ENCODE measurements around the gene NADSYN1. TPM values are rescaled to one million over a fixed set of nuclear protein-coding genes. Genes with fewer than 3 reads are reported as not detected.

The NADSYN1 gene
- total and polyA plus RNA-seq, 4 experiments from 2014 or later = 35.9 to 243 (median 136) TPM

DNA sequence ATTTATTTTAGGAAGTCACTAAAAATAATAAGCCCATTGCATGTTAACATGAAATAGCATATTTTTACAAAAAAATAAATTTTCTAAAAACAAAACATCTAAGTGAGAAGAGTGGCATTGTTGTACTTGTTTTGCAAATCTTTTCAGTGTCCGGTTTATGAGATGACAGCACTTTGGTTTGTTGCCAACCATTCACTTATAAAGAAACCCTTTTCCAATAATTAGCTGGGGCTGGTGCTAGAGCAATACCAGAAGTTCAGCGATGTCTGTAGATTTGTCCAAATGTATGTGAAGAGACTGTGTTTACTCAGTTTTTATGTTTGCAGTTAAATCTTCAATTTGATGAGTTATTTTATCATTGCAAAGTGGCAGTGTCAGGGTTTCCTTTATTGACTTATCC lies 52.0 kb downstream of the NADSYN1 start:
- H3K4me3 ChIP-seq (ENCODE audit: low read length in 2 of 2) = no peak overlapping the region
- H3K27ac ChIP-seq (ENCODE audit: low read depth, low read length) = no peak overlapping the region
- H3K27me3 ChIP-seq (ENCODE audit: insufficient read depth, low read length) = no peaks in the 10 kb centered on the region
- Mint-ChIP-seq H3K36me3 (peaks cover 55 to 68% of the 10 kb centered on the region in 2 donors), H3K27me3 (no peaks in the 10 kb centered on the region), H3K9me3 (peaks cover 7 to 52% (median 44%) of the 10 kb centered on the region in 8 donors), H3K27ac (no peak overlapping the region), H3K4me3 (no peak overlapping the region), H3K4me1 (no peaks in the 10 kb centered on the region)
- intact Hi-C loops (cut with micrococcal nuclease) = no loop called here
- H3K36me3 ChIP-seq (ENCODE audit: insufficient read depth, low read length) = peaks cover 29% of the 10 kb centered on the region
- H3K9me3 ChIP-seq (ENCODE audit: control insufficient read depth in 1 of 2, low read length in 2 of 2) = peaks cover 0 to 5% of the 10 kb centered on the region in 2 donors
- no peaks in the 10 kb centered on the region for H3K4me1 ChIP-seq (ENCODE audit: insufficient read depth, low read length)
- ChIA-PET POLR2A (ENCODE audit: partially characterized antibody) (no interaction called here), CTCF (ENCODE audit: partially characterized antibody) (no interaction called here)
- no peak for DNase-seq

DNA sequence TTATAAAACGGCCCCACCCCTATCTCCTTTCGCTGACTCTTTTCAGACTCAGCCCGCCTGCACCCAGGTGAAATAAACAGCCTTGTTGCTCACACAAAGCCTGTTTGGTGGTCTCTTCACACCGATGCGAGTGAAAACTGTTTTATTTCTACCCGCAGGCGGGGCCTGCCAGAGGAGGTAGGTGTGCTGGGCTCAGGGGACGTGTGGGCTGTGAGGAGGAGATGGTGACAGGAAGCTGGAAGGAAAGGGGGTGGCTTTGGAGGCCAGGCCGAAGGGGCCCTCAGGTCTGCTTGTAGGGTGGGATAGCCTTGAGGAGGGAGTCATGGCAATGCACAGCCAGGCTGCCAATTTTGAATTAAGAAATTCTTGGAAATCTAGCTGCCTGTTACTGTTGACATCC lies 52.8 kb downstream of the NADSYN1 start:
- no peak overlapping the region for H3K27ac Mint-ChIP-seq

DNA sequence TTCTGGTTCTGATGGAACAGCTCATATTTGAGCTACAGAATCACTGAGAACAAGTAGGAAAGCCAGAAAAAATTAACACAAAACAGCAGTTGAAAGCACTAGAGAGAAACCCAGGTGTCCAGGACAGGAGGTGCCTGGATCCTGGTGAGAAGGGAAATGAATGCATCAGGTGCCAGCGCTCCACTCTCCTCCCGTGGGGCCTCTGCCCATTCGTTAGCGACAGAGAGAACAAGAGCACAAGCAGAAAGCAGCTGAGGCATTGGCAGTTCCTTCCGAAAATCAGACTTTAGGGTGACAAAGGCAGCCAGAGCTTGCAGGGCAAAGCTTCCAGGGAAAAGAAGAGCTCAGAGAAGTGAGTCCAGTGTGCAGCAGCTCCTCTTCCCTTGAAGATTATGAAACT lies 54.1 kb downstream of the NADSYN1 start:
- Histone ChIP-seq H3K27ac (ENCODE audit: low read depth, low read length) (no peak overlapping the region), H3K9me3 (ENCODE audit: control insufficient read depth in 1 of 2, low read length in 2 of 2) (peaks cover 0 to 10% of the 10 kb centered on the region in 2 donors), H3K36me3 (ENCODE audit: insufficient read depth, low read length) (peaks cover 8% of the 10 kb centered on the region), H3K27me3 (ENCODE audit: insufficient read depth, low read length) (no peaks in the 10 kb centered on the region), H3K4me1 (ENCODE audit: insufficient read depth, low read length) (no peaks in the 10 kb centered on the region), H3K4me3 (ENCODE audit: low read length in 2 of 2) (no peak overlapping the region)
- CTCF ChIA-PET (ENCODE audit: partially characterized antibody) = no interaction called here
- no peaks in the 10 kb centered on the region for H3K4me1 Mint-ChIP-seq
- no peak for DNase-seq
- no peak overlapping the region for H3K4me3 Mint-ChIP-seq
- peaks cover 7 to 70% (median 56%) of the 10 kb centered on the region in 8 donors for H3K9me3 Mint-ChIP-seq
- H3K27me3 Mint-ChIP-seq = no peaks in the 10 kb centered on the region
- peaks cover 44 to 56% of the 10 kb centered on the region in 2 donors for H3K36me3 Mint-ChIP-seq
- POLR2A ChIA-PET (ENCODE audit: partially characterized antibody) = no interaction called here
- no peak overlapping the region for H3K27ac Mint-ChIP-seq
- intact Hi-C loops (cut with micrococcal nuclease) = no loop called here

More for the DNA sequence above, 52.8 kb downstream of the NADSYN1 start:
- CTCF ChIA-PET (ENCODE audit: partially characterized antibody) = interaction anchor here (0.6 kb wide), 1 partner anchor 700 kb away, joined by 3 read pairs; no protein-coding TSS in a partner anchor
- Mint-ChIP-seq H3K4me1 (no peaks in the 10 kb centered on the region), H3K4me3 (no peak overlapping the region), H3K36me3 (peaks cover 47 to 60% of the 10 kb centered on the region in 2 donors), H3K9me3 (peaks cover 7 to 60% (median 51%) of the 10 kb centered on the region in 8 donors), H3K27me3 (no peaks in the 10 kb centered on the region)
- intact Hi-C loops (cut with micrococcal nuclease) = no loop called here
- no peaks in the 10 kb centered on the region for H3K4me1 ChIP-seq (ENCODE audit: insufficient read depth, low read length)
- H3K9me3 ChIP-seq (ENCODE audit: control insufficient read depth in 1 of 2, low read length in 2 of 2) = peaks cover 0 to 10% of the 10 kb centered on the region in 2 donors
- H3K27me3 ChIP-seq (ENCODE audit: insufficient read depth, low read length) = no peaks in the 10 kb centered on the region
- no peak overlapping the region for H3K27ac ChIP-seq (ENCODE audit: low read depth, low read length)
- DNase-seq = no peak
- H3K36me3 ChIP-seq (ENCODE audit: insufficient read depth, low read length) = peaks cover 21% of the 10 kb centered on the region
- POLR2A ChIA-PET (ENCODE audit: partially characterized antibody) = no interaction called here
- H3K4me3 ChIP-seq (ENCODE audit: low read length in 2 of 2) = no peak overlapping the region

DNA sequence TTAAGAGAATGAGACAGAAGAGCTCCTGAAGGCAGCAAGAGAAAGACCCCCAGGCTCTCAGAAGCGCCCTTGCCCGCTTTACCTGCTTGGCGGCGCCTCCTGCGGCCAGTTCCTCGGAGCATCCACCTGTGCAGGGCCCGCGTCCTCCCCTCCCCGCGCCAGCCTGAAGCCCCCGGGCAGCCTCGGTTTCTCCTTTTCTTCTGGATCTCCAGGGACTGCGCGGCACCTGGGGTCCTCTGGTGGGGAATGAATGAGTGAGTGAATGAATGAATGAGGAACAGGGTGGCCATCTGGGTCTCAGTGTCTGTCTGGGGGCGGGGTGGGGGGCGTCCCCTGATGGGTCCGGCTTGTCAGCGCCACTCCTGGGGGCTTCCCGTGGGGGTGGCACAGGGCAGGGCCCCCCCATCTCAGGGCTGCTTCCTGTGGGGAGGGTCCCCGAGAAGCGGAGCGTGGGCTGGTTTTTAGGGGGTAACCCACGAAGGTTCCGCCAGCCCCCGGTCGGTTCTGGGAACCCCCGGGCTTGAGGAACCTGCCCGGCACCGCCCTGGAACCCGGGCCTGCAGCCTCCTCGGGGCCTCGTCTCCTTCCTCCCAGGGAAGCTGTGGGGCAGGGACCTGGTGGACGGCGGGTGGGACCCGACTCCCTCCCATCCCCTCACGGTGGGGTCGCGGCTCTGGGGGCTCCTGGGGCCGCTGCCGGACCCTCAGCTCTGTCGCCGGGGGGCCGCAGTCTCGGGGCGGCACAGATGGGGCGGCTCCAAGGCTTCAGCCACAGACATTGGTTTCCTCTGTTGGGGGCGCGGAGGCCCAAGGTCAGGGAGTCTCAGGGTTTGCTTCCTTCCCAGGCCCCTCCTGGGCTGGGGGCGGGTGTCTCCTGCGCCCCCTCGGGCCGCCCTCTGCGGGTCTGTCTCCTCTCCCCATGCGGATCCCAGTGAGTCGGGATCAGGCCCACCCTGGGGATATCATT lies 65.8 kb downstream of the NADSYN1 start:
- intact Hi-C loops (cut with micrococcal nuclease) = no loop called here
- Histone ChIP-seq H3K4me1 (ENCODE audit: insufficient read depth, low read length) (no peaks in the 10 kb centered on the region), H3K27ac (ENCODE audit: low read depth, low read length) (no peak overlapping the region), H3K4me3 (ENCODE audit: low read length in 2 of 2) (no peak overlapping the region), H3K27me3 (ENCODE audit: insufficient read depth, low read length) (no peaks in the 10 kb centered on the region), H3K9me3 (ENCODE audit: control insufficient read depth in 1 of 2, low read length in 2 of 2) (no peaks in the 10 kb centered on the region), H3K36me3 (ENCODE audit: insufficient read depth, low read length) (no peaks in the 10 kb centered on the region)
- no peaks in the 10 kb centered on the region for H3K36me3 Mint-ChIP-seq
- ChIA-PET CTCF (ENCODE audit: partially characterized antibody) (no interaction called here), POLR2A (ENCODE audit: partially characterized antibody) (no interaction called here)
- H3K9me3 Mint-ChIP-seq = peaks cover 0 to 15% (median 5%) of the 10 kb centered on the region in 8 donors
- H3K4me1 Mint-ChIP-seq = no peaks in the 10 kb centered on the region
- no peak overlapping the region for H3K27ac Mint-ChIP-seq
- no peak overlapping the region for H3K4me3 Mint-ChIP-seq
- H3K27me3 Mint-ChIP-seq = no peaks in the 10 kb centered on the region
- no peak for DNase-seq

DNA sequence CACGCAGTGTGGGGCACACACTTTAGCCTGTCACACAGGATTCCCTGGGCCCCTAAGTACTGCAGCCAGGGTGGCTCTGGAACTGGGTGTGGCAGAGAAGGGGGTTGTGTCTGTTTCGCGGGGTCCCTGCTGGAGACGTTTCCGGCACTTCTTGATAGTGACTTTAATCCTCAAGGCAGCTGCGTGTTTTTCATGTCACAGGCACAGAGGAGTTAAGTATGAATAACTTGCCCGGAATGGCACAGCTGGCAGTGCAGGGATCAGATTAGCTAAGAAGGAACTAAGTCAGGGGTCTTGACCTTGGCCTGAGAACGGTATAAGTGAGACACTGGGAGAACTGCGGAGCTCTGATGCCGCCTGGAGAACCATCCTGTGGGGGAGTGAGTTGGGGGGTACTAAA lies 66.5 kb downstream of the NADSYN1 start:
- Histone ChIP-seq H3K36me3 (ENCODE audit: insufficient read depth, low read length) (no peaks in the 10 kb centered on the region), H3K4me3 (ENCODE audit: low read length in 2 of 2) (no peak overlapping the region), H3K9me3 (ENCODE audit: control insufficient read depth in 1 of 2, low read length in 2 of 2) (no peaks in the 10 kb centered on the region), H3K4me1 (ENCODE audit: insufficient read depth, low read length) (no peaks in the 10 kb centered on the region), H3K27me3 (ENCODE audit: insufficient read depth, low read length) (no peaks in the 10 kb centered on the region), H3K27ac (ENCODE audit: low read depth, low read length) (no peak overlapping the region)
- CTCF ChIA-PET (ENCODE audit: partially characterized antibody) = no interaction called here
- Mint-ChIP-seq H3K27me3 (no peaks in the 10 kb centered on the region), H3K36me3 (no peaks in the 10 kb centered on the region), H3K9me3 (peaks cover 0 to 15% (median 4%) of the 10 kb centered on the region in 8 donors), H3K4me3 (no peak overlapping the region), H3K27ac (peak overlapping the region in 1 of 7 donors; percentile 32), H3K4me1 (no peaks in the 10 kb centered on the region)
- DNase-seq = no peak
- intact Hi-C loops (cut with micrococcal nuclease) = no loop called here
- POLR2A ChIA-PET (ENCODE audit: partially characterized antibody) = no interaction called here

DNA sequence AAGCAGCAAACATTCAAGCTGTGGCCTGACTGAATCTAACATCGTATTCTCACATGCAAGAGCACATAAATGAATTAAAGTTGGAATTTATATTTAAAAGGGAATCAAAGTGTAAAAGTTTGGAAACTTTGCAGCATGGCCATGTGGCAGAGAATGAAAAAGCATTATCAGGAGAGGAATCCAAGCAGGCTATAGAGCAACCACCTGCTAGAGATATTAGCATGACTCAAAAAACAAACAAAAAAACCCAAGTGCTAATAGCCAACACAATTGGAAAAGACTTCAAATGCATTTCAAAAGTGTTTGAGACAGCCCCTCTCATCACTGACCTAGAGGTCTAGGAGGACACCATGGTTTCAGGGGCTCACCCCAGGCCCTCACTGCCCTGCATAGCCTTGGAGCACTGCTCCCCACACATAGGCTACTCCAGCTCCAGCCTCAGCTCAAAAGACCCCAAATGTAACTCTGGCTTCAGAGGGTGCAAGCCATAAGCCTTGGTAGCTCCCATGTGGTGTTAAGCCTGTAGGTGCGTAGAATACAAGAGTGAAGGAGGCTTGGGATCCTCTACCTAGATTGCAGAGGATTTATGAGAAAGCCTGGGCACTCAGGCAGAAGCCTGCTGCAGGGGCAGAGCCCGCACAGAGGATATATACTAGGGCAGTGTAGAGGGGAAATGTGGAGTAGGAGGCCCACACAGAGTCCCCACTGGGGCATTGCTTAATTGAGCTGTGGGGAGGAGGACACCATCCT lies 72.4 kb downstream of the NADSYN1 start:
- Mint-ChIP-seq H3K4me1 (no peaks in the 10 kb centered on the region), H3K27ac (no peak overlapping the region), H3K36me3 (no peaks in the 10 kb centered on the region), H3K4me3 (no peak overlapping the region), H3K27me3 (peaks cover 3 to 8% of the 10 kb centered on the region in 2 donors), H3K9me3 (peaks cover 0 to 8% (median 0%) of the 10 kb centered on the region in 8 donors)
- intact Hi-C loops (cut with micrococcal nuclease) = no loop called here
- CTCF ChIA-PET (ENCODE audit: partially characterized antibody) = no interaction called here
- POLR2A ChIA-PET (ENCODE audit: partially characterized antibody) = no interaction called here
- no peak for DNase-seq
- H3K4me3 ChIP-seq (ENCODE audit: low read length in 2 of 2) = no peak overlapping the region
- H3K36me3 ChIP-seq (ENCODE audit: insufficient read depth, low read length) = no peaks in the 10 kb centered on the region
- no peaks in the 10 kb centered on the region for H3K9me3 ChIP-seq (ENCODE audit: control insufficient read depth in 1 of 2, low read length in 2 of 2)
- H3K27ac ChIP-seq (ENCODE audit: low read depth, low read length) = no peak overlapping the region
- H3K27me3 ChIP-seq (ENCODE audit: insufficient read depth, low read length) = no peaks in the 10 kb centered on the region
- H3K4me1 ChIP-seq (ENCODE audit: insufficient read depth, low read length) = no peaks in the 10 kb centered on the region

DNA sequence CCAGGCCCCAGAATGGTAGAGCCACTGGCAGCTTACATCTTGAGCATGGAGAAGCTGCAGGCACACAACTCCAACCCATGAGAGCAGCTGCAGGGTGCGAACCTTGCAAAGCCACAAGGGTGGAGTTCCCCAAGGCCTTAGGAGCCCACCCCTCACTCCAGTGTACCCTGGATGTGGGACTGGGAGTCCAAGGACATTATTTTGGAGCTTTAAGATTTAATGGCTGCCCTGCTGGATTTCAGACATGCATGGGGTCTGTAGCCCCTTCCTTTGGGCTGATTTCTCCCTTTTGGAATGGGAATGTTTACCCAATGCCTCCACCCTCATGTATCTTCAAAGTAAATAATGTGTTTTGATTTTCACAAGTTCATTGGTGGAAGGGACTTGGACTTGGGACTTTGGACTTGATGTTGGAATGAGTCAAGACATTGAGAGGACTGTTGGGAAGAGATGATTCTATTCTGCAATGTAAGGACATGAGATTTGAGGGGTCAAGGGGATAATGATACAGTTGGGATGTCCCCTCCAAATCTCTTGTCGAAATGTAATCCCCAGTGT lies 73.0 kb downstream of the NADSYN1 start:
- Histone ChIP-seq H3K9me3 (ENCODE audit: control insufficient read depth in 1 of 2, low read length in 2 of 2) (no peaks in the 10 kb centered on the region), H3K36me3 (ENCODE audit: insufficient read depth, low read length) (no peaks in the 10 kb centered on the region), H3K27ac (ENCODE audit: low read depth, low read length) (no peak overlapping the region), H3K27me3 (ENCODE audit: insufficient read depth, low read length) (no peaks in the 10 kb centered on the region), H3K4me1 (ENCODE audit: insufficient read depth, low read length) (no peaks in the 10 kb centered on the region), H3K4me3 (ENCODE audit: low read length in 2 of 2) (no peak overlapping the region)
- CTCF ChIA-PET (ENCODE audit: partially characterized antibody) = no interaction called here
- peaks cover 0 to 8% (median 0%) of the 10 kb centered on the region in 8 donors for H3K9me3 Mint-ChIP-seq
- intact Hi-C loops (cut with micrococcal nuclease) = no loop called here
- H3K4me1 Mint-ChIP-seq = no peaks in the 10 kb centered on the region
- no peak for DNase-seq
- POLR2A ChIA-PET (ENCODE audit: partially characterized antibody) = no interaction called here
- peaks cover 3 to 9% of the 10 kb centered on the region in 2 donors for H3K27me3 Mint-ChIP-seq
- H3K36me3 Mint-ChIP-seq = no peaks in the 10 kb centered on the region
- no peak overlapping the region for H3K4me3 Mint-ChIP-seq
- H3K27ac Mint-ChIP-seq = no peak overlapping the region

Measured in CD4-positive, alpha-beta memory T cell (primary cell).